A549 (cell line): ENCODE data around the gene SGCD. TPM values are rescaled to one million over a fixed set of nuclear protein-coding genes. Genes with fewer than 3 reads are reported as not detected.

Source experiments
- ATAC-seq, 2 experiments: fragments of 200-7000 bp in 1 of 2; fragments of >200 bp in 1 of 2; cut with Nextera tagmentation in 1 of 2; cut with Tn5 transposase in 1 of 2; 3 replicates each; pipeline versions ENCODE4 v1.8.0 to v1.9.1; 2018 to 2020; ENCODE audit warnings: mild to moderate bottlenecking in 1 of 2, moderate library complexity in 1 of 2
- CTCF ChIA-PET: fragments of 300-600 bp; sonication (Branson Sonifier 250); formaldehyde crosslinking; extraction: SDS; loops from one replicate; lab custom pipeline; 2021; ENCODE audit warnings: antibody characterized with exemption, inconsistent platforms; lab: Yijun Ruan, JAX
- POLR2A ChIA-PET: fragments of 350-600 bp; formaldehyde crosslinking; extraction: SDS; loops from one replicate; lab custom pipeline; 2021; ENCODE audit warnings: antibody characterized with exemption, inconsistent platforms; lab: Yijun Ruan, JAX
- DNase-seq, 2 experiments: peaks; one replicate each; pipeline versions ENCODE4 v3.0.0 to v3.0.0-alpha.2; 2011 to 2016; ENCODE audit warnings: low read depth in 1 of 2, low spot score in 1 of 2
- FAIRE-seq: peaks from 2 replicates; lab custom pipeline; 2011; peaks lifted over from hg19 to GRCh38; lab: Jason Lieb, UNC
- H3K27ac ChIP-seq, 2 experiments: fragments of >200 bp; sonication (Bioruptor Twin); formaldehyde crosslinking; 3 replicates each; pipeline ENCODE4 v1.5.1; 2016 to 2017
- H3K4me1 ChIP-seq: fragments of >200 bp; sonication (Bioruptor Twin); formaldehyde crosslinking; 3 replicates; pipeline ENCODE4 v1.6.1; 2016
- H3K4me2 ChIP-seq: fragments of >200 bp; sonication (Bioruptor Twin); formaldehyde crosslinking; 3 replicates; pipeline ENCODE4 v1.6.1; 2016
- H3K4me3 ChIP-seq: fragments of >200 bp; sonication (Bioruptor Twin); formaldehyde crosslinking; 3 replicates; pipeline ENCODE4 v1.5.1; 2016
- H3K9me3 ChIP-seq: fragments of >200 bp; sonication (Bioruptor Twin); formaldehyde crosslinking; 3 replicates; pipeline ENCODE4 v1.6.1; 2016
- BCL3 ChIP-seq: fragments of >200 bp; sonication (Bioruptor Twin); formaldehyde crosslinking; IDR thresholded peaks from 3 replicates; pipeline ENCODE4 v1.6.1; 2016
- CBX8 ChIP-seq: fragments of 200-600 bp; sonication (generic); IDR thresholded peaks from 2 replicates; pipeline ENCODE4 v1.6.1; 2016
- CEBPB ChIP-seq, 2 experiments: fragments of >200 bp in 1 of 2; sonication (Bioruptor Twin) in 1 of 2; formaldehyde crosslinking in 1 of 2; IDR thresholded peaks; 2 replicates each; pipeline ENCODE4 v1.6.1; 2012 to 2016
- CHD2 ChIP-seq: fragments of 150-350 bp; IDR thresholded peaks from 2 replicates; pipeline ENCODE4 v1.6.1; 2014; ENCODE audit warnings: low read length; ENCODE audit not compliant: partially characterized antibody
- CTCF ChIP-seq: fragments of >200 bp; sonication (Bioruptor Twin); formaldehyde crosslinking; IDR thresholded peaks from 3 replicates; pipeline ENCODE4 v1.5.1; 2016
- EHF ChIP-seq: fragments of 250-450 bp; sonication (Bioruptor Pico); IDR thresholded peaks from 2 replicates; pipeline ENCODE4 v1.5.0; 2020; ENCODE audit warnings: mild to moderate bottlenecking
- EHMT2 ChIP-seq: fragments of 200-600 bp; sonication (generic); IDR thresholded peaks from 2 replicates; pipeline ENCODE4 v1.6.1; 2016; ENCODE audit warnings: antibody characterized with exemption, low read depth, mild to moderate bottlenecking, moderate library complexity
- ELK1 ChIP-seq: fragments of 150-350 bp; IDR thresholded peaks from 2 replicates; pipeline ENCODE4 v1.6.1; 2014; ENCODE audit warnings: low read depth, mild to moderate bottlenecking, low read length
- ESRRA ChIP-seq: fragments of 150-350 bp; IDR thresholded peaks from 2 replicates; pipeline ENCODE4 v1.6.1; 2014; ENCODE audit warnings: mild to moderate bottlenecking, low read length, borderline replicate concordance
- HOXB13 ChIP-seq: fragments of 250-450 bp; sonication (Bioruptor Pico); IDR thresholded peaks from 2 replicates; pipeline ENCODE4 v1.5.0; 2020; ENCODE audit warnings: low read depth, mild to moderate bottlenecking, moderate library complexity
- HOXB5 ChIP-seq: fragments of 250-450 bp; sonication (Bioruptor Pico); IDR thresholded peaks from 2 replicates; pipeline ENCODE4 v1.5.0; 2020; ENCODE audit warnings: mild to moderate bottlenecking, moderate library complexity
- JUN ChIP-seq, 2 experiments: fragments of >200 bp; sonication (Bioruptor Twin); formaldehyde crosslinking; IDR thresholded peaks; 2 replicates in 1 of 2; 3 replicates in 1 of 2; pipeline ENCODE4 v1.6.1; 2016 to 2017
- KDM5A ChIP-seq: fragments of 200-600 bp; sonication (generic); IDR thresholded peaks from 2 replicates; pipeline ENCODE4 v1.6.1; 2016; ENCODE audit warnings: antibody characterized with exemption, mild to moderate bottlenecking
- NR3C1 ChIP-seq: fragments of >200 bp; sonication (Bioruptor Twin); formaldehyde crosslinking; IDR thresholded peaks from 3 replicates; pipeline ENCODE4 v1.6.1; 2017
- PHF8 ChIP-seq: fragments of 200-600 bp; sonication (generic); IDR thresholded peaks from 2 replicates; pipeline ENCODE4 v1.6.1; 2016; ENCODE audit warnings: low read depth, mild to moderate bottlenecking, antibody characterized with exemption, moderate library complexity, borderline replicate concordance
- POLR2A ChIP-seq: IDR thresholded peaks from 2 replicates; pipeline ENCODE4 v1.6.1; 2012; ENCODE audit warnings: mild to moderate bottlenecking, low read length
- ZFP36 ChIP-seq: fragments of 450-650 bp; IDR thresholded peaks from 2 replicates; pipeline ENCODE4 v1.6.1; 2014; ENCODE audit warnings: borderline replicate concordance; ENCODE audit not compliant: partially characterized antibody
- ZNF302 ChIP-seq: fragments of 250-450 bp; sonication (Bioruptor Pico); IDR thresholded peaks from 2 replicates; pipeline ENCODE4 v1.9.0; 2021; ENCODE audit warnings: inconsistent platforms, mild to moderate bottlenecking, moderate library complexity
- whole genome bisulfite sequencing: methylation state at CpG from one replicate; pipeline ENCODE4 v1.1.6; 2017; ENCODE audit errors: missing lambda C conversion rate; 5-methylcytosine and 5-hydroxymethylcytosine counted together
- polyA plus RNA-seq, 4 experiments: library from polyadenylated mRNA; depleted of rRNA in 3 of 4; stranded (reverse); fragments of >200 nt; fragmentation: RNase III in 1 of 4; extraction: RNeasy Plus Mini Kit Qiagen cat#74134 plus additional on column Dnase treatment in 1 of 4; gene quantifications; 2 replicates in 3 of 4; 3 replicates in 1 of 4; pipeline ENCODE4 v1.2.3, GENCODE V29; 2011 to 2017
- TF ChIP-seq, protein P1 (sequence below): IDR thresholded peaks from 2 replicates; pipeline ENCODE4 v1.6.1; 2012

SGCD gene
- polyA plus RNA-seq, 2 of the 4 experiments (the other 2 are of a cell fraction) = 7.6 to 10.6 TPM

- Histone ChIP-seq H3K27ac (no peak overlapping the region), H3K4me2 (no peak overlapping the region), H3K9me3 (peaks cover 5% of the 10 kb centered on the region; the same call in 1 of the 3 replicates), H3K4me3 (no peak overlapping the region), H3K4me1 (no peaks in the 10 kb centered on the region)
- WGBS = 75% methylated on average over 3 of the region's 3 CpGs
- FAIRE-seq = no peak
- no peak for DNase-seq
- CTCF ChIA-PET = no interaction called here
- TF ChIP-seq CTCF = no peak
- TF ChIP-seq ZNF302 (CRISPR knock-in tag) = no peak
- TF ChIP-seq, protein P1, sequence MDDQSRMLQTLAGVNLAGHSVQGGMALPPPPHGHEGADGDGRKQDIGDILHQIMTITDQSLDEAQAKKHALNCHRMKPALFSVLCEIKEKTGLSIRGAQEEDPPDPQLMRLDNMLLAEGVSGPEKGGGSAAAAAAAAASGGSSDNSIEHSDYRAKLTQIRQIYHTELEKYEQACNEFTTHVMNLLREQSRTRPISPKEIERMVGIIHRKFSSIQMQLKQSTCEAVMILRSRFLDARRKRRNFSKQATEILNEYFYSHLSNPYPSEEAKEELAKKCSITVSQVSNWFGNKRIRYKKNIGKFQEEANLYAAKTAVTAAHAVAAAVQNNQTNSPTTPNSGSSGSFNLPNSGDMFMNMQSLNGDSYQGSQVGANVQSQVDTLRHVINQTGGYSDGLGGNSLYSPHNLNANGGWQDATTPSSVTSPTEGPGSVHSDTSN = no peak
- TF ChIP-seq BCL3 = no peak
- TF ChIP-seq PHF8 = no peak
- TF ChIP-seq ZFP36 = no peak
- no peak for ATAC-seq
- POLR2A ChIA-PET = no interaction called here
These were observed 96.6 kb downstream of the SGCD start for GRCh38 chr5:156423597-156423996.

DNA sequence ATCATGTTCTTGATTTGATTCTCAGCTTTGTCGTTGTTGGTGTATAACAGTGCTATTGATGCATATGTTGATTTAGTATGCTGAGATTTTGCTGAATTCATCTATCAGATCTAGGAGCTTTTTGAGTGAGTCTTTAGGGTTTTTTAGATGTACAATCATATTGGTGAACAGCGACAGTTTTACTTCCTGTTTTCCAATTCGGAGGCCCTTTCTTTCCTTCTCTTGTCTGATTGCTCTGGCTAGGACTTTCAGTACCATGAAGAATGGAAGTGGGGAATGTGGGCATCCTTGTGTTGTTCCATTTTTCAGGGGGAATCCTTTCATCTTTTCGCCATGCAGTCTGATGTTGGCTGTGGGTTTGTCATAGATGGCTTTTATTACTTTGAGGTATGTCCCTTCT lies 100.4 kb downstream of the SGCD start:
- Histone ChIP-seq H3K4me2 (no peak overlapping the region), H3K4me1 (no peaks in the 10 kb centered on the region), H3K9me3 (peaks cover 5% of the 10 kb centered on the region; the same call in 1 of the 3 replicates), H3K4me3 (no peak overlapping the region), H3K27ac (no peak overlapping the region)
- 80% methylated on average over 4 of the region's 4 CpGs for WGBS
- DNase-seq = no peak
- no peak for ATAC-seq
- TF ChIP-seq CHD2 = no peak
- no peak for TF ChIP-seq ELK1
- TF ChIP-seq POLR2A = no peak
- no peak for TF ChIP-seq EHMT2
- no peak for TF ChIP-seq HOXB13
- TF ChIP-seq BCL3 = no peak
- no peak for TF ChIP-seq NR3C1
- TF ChIP-seq EHF (CRISPR knock-in tag) = no peak
- TF ChIP-seq CEBPB (IDR thresholded peaks at IDR 0.05) = no peak
- no peak for TF ChIP-seq CBX8
- no peak for TF ChIP-seq KDM5A
- TF ChIP-seq ZFP36 = no peak
- no peak for TF ChIP-seq JUN (IDR thresholded peaks at IDR 0.05)
- no peak for TF ChIP-seq HOXB5 (CRISPR knock-in tag)
- TF ChIP-seq ESRRA = no peak
- POLR2A ChIA-PET = no interaction called here
- no peak for FAIRE-seq
- CTCF ChIA-PET = no interaction called here
